WTC11 (cell line): ENCODE measurements around the gene SLCO2A1. TPM values are rescaled to one million over a fixed set of nuclear protein-coding genes. Genes with fewer than 3 reads are reported as not detected.

ENCODE experiments used
- ATAC-seq: fragments of 200-7000 bp; cut with Tn5 transposase; 2 replicates; pipeline ENCODE4 v1.10.0; 2021; ENCODE audit warnings: mild to moderate bottlenecking, moderate library complexity
- CTCF ChIA-PET: fragments of 300-600 bp; sonication (Branson Sonifier 250); formaldehyde crosslinking; loops from one replicate; lab custom pipeline; 2021; ENCODE audit warnings: antibody characterized with exemption; lab: Charles Lee
- POLR2A ChIA-PET: fragments of 350-600 bp; sonication (Branson Sonifier 250); formaldehyde crosslinking; loops from one replicate; lab custom pipeline; 2021; ENCODE audit warnings: antibody characterized with exemption; lab: Charles Lee
- DNase-seq: peaks from one replicate; pipeline ENCODE4 v3.0.0; 2021; ENCODE audit warnings: low spot score
- H3K27ac Mint-ChIP-seq: 2 replicates; pipeline ENCODE4 v1.8.0; 2021; ENCODE audit warnings: mixed read lengths
- H3K27me3 Mint-ChIP-seq: 2 replicates; pipeline ENCODE4 v1.8.0; 2021; ENCODE audit warnings: low read depth, mild to moderate bottlenecking, moderate library complexity, mixed read lengths
- H3K36me3 Mint-ChIP-seq: 2 replicates; pipeline ENCODE4 v1.8.0; 2021; ENCODE audit warnings: mixed read lengths
- H3K4me1 Mint-ChIP-seq: 2 replicates; pipeline ENCODE4 v1.8.0; 2022; ENCODE audit warnings: mixed read lengths
- H3K4me3 Mint-ChIP-seq: 2 replicates; pipeline ENCODE4 v1.8.0; 2021; ENCODE audit warnings: mild to moderate bottlenecking, moderate library complexity, mixed read lengths
- H3K9me3 Mint-ChIP-seq: 2 replicates; pipeline ENCODE4 v1.8.0; 2021; ENCODE audit warnings: mixed read lengths
- ATF6 ChIP-seq: sonication (generic); formaldehyde crosslinking; IDR thresholded peaks from 2 replicates; pipeline ENCODE4 v1.8.1; 2023; ENCODE audit warnings: mild to moderate bottlenecking, missing genetic modification reagents
- CDX4 ChIP-seq: fragments of 250-450 bp; sonication (Bioruptor Pico); IDR thresholded peaks from 2 replicates; pipeline ENCODE4 v1.9.0; 2021; ENCODE audit warnings: moderate library complexity, mild to moderate bottlenecking, inconsistent platforms, borderline replicate concordance
- CTCF ChIP-seq: fragments of 200-600 bp; IDR thresholded peaks from 2 replicates; pipeline ENCODE4 v1.8.0; 2022; ENCODE audit warnings: antibody characterized with exemption
- ESRRA ChIP-seq: sonication (generic); formaldehyde crosslinking; IDR thresholded peaks from 2 replicates; pipeline ENCODE4 v1.8.1; 2022; ENCODE audit warnings: mild to moderate bottlenecking, missing genetic modification reagents, borderline replicate concordance
- FOXP4 ChIP-seq: sonication (generic); formaldehyde crosslinking; IDR thresholded peaks from 2 replicates; pipeline ENCODE4 v1.8.0; 2022; ENCODE audit warnings: mild to moderate bottlenecking, missing genetic modification reagents
- MLX ChIP-seq: sonication (generic); formaldehyde crosslinking; IDR thresholded peaks from 2 replicates; pipeline ENCODE4 v1.8.1; 2023; ENCODE audit warnings: mild to moderate bottlenecking, missing genetic modification reagents, moderate library complexity
- MXD4 ChIP-seq: fragments of 250-450 bp; sonication (Bioruptor Pico); IDR thresholded peaks from 2 replicates; pipeline ENCODE4 v1.8.0; 2021; ENCODE audit warnings: mild to moderate bottlenecking, moderate library complexity, borderline replicate concordance
- NFATC4 ChIP-seq: fragments of 250-450 bp; sonication (Bioruptor Pico); IDR thresholded peaks from 2 replicates; pipeline ENCODE4 v1.9.0; 2021; ENCODE audit warnings: mild to moderate bottlenecking
- NR1H2 ChIP-seq: sonication (generic); formaldehyde crosslinking; IDR thresholded peaks from 2 replicates; pipeline ENCODE4 v1.9.0; 2021; ENCODE audit warnings: mild to moderate bottlenecking, moderate library complexity, missing genetic modification reagents
- NR3C1 ChIP-seq: sonication (generic); formaldehyde crosslinking; conservative IDR thresholded peaks from 2 replicates; pipeline ENCODE4 v1.8.1; 2023; ENCODE audit warnings: low read depth, mild to moderate bottlenecking, missing genetic modification reagents
- RORB ChIP-seq: fragments of 250-450 bp; sonication (Bioruptor Pico); IDR thresholded peaks from 2 replicates; pipeline ENCODE4 v1.9.0; 2021; ENCODE audit warnings: mild to moderate bottlenecking
- SOX15 ChIP-seq: fragments of 250-450 bp; sonication (Bioruptor Pico); IDR thresholded peaks from 2 replicates; pipeline ENCODE4 v1.9.0; 2021; ENCODE audit warnings: mild to moderate bottlenecking
- USF2 ChIP-seq: sonication (generic); formaldehyde crosslinking; IDR thresholded peaks from 2 replicates; pipeline ENCODE4 v1.8.1; 2023; ENCODE audit warnings: mild to moderate bottlenecking, missing genetic modification reagents, moderate library complexity
- ZBTB43 ChIP-seq: sonication (generic); formaldehyde crosslinking; IDR thresholded peaks from 2 replicates; pipeline ENCODE4 v1.8.1; 2023; ENCODE audit warnings: mild to moderate bottlenecking, missing genetic modification reagents
- ZNF219 ChIP-seq: sonication (generic); formaldehyde crosslinking; IDR thresholded peaks from 2 replicates; pipeline ENCODE4 v1.8.0; 2023; ENCODE audit warnings: missing genetic modification reagents, mild to moderate bottlenecking, borderline replicate concordance
- ZNF317 ChIP-seq: sonication (generic); formaldehyde crosslinking; IDR thresholded peaks from 2 replicates; pipeline ENCODE4 v1.8.1; 2023; ENCODE audit warnings: low read depth, mild to moderate bottlenecking, moderate library complexity, missing genetic modification reagents, borderline replicate concordance
- ZNF396 ChIP-seq: fragments of 250-450 bp; sonication (Bioruptor Pico); IDR thresholded peaks from 2 replicates; pipeline ENCODE4 v1.8.0; 2021; ENCODE audit warnings: mild to moderate bottlenecking, moderate library complexity, borderline replicate concordance
- ZNF512 ChIP-seq: sonication (generic); formaldehyde crosslinking; IDR thresholded peaks from 2 replicates; pipeline ENCODE4 v1.8.1; 2022; ENCODE audit warnings: missing genetic modification reagents, borderline replicate concordance
- total RNA-seq: library from RNA; stranded (reverse); gene quantifications from 3 replicates; pipeline ENCODE4 v1.2.3, GENCODE V29; 2021

Gene SLCO2A1
- total RNA-seq, 1 experiment from 2014 or later = 3.3 TPM

- Mint-ChIP-seq H3K4me1 (peaks cover 23% of the 10 kb centered on the region), H3K36me3 (no peaks in the 10 kb centered on the region)
- DNase-seq = no peak
Observed at GRCh38 chr3:133888726-133889340, 140.9 kb downstream of the SLCO2A1 start.

GRCh38 chr3:133887803-133888703 is 141.7 kb downstream of the SLCO2A1 start:
- CTCF ChIA-PET = interaction anchor here (0.7 to 1.1 kb wide), 2 partner anchors 8 to 23 kb away, joined by 3 read pairs; no protein-coding TSS in a partner anchor
- ATAC-seq (peak; percentile 68), DNase-seq (no peak)
- no peaks in the 10 kb centered on the region for H3K36me3 Mint-ChIP-seq
- H3K27me3 Mint-ChIP-seq = peaks cover 7% of the 10 kb centered on the region
- TF ChIP-seq ZNF396 (CRISPR knock-in tag) (no peak), CTCF (no peak), FOXP4 (CRISPR knock-in tag) (no peak), ZNF219 (CRISPR knock-in tag) (no peak), SOX15 (no peak), CDX4 (CRISPR knock-in tag) (no peak), ZBTB43 (CRISPR knock-in tag) (no peak), ZNF317 (no peak), MLX (no peak), NR1H2 (CRISPR knock-in tag) (no peak), NFATC4 (CRISPR knock-in tag) (no peak), NR3C1 (CRISPR knock-in tag) (no peak), ESRRA (CRISPR knock-in tag) (no peak), USF2 (CRISPR knock-in tag) (no peak), RORB (CRISPR knock-in tag) (no peak), MXD4 (CRISPR knock-in tag) (no peak), ATF6 (CRISPR knock-in tag) (no peak)
- TF ChIP-seq, all 79 proteins: peak for 0
- Mint-ChIP-seq H3K4me3 (no peak overlapping the region), H3K4me1 (peaks cover 18% of the 10 kb centered on the region), H3K9me3 (no peaks in the 10 kb centered on the region), H3K27ac (no peak overlapping the region)
- POLR2A ChIA-PET = no interaction called here

More at GRCh38 chr3:133888726-133889340, 140.9 kb downstream of the SLCO2A1 start:
- POLR2A ChIA-PET = no interaction called here
- ATAC-seq = no peak
- TF ChIP-seq ZNF512 (CRISPR knock-in tag) = no peak
- Mint-ChIP-seq H3K27me3 (peaks cover 15% of the 10 kb centered on the region), H3K4me3 (no peak overlapping the region), H3K9me3 (no peaks in the 10 kb centered on the region), H3K27ac (no peak overlapping the region; the same call in 1 of the 2 replicates)
- CTCF ChIA-PET = no interaction called here
